HG03469 (cell line): Measurements from ENCODE around the gene GCSAML.

Source experiments
- ATAC-seq: cut with Tn5 transposase; IDR thresholded peaks from one replicate; pipeline ENCODE4 v1.9.1; 2021; ENCODE audit warnings: mild to moderate bottlenecking, moderate library complexity, moderate number of reproducible peaks; ENCODE audit not compliant: unreplicated experiment

Gene GCSAML

GRCh38 chr1:247562198-247562597 is 13.3 kb downstream of the GCSAML start:
- no peak for ATAC-seq

GRCh38 chr1:247574236-247574635 is 25.3 kb downstream of the GCSAML start:
- ATAC-seq = no peak

- no peak for ATAC-seq
Measured at GRCh38 chr1:247574664-247575063, 25.7 kb downstream of the GCSAML start.

- no peak for ATAC-seq
Measured at GRCh38 chr1:247576514-247576913, 27.6 kb downstream of the GCSAML start.

GRCh38 chr1:247578946-247579460 is 30.1 kb downstream of the GCSAML start:
- no peak for ATAC-seq

GRCh38 chr1:247588060-247588459 is 39.1 kb downstream of the GCSAML start, which contains the start of gene OR2G2:
Gene OR2G2, plus strand, starts transcription at chr1:247588360. Its CDS starts 0 bp downstream, at chr1:247588360.
- no peak for ATAC-seq

GRCh38 chr1:247605286-247605685 is 56.4 kb downstream of the GCSAML start, which contains the start of gene OR2G3:
Gene OR2G3, plus strand, starts transcription at chr1:247605586. Its CDS starts 0 bp downstream, at chr1:247605586.
- ATAC-seq = no peak

GRCh38 chr1:247613405-247613804 is 64.5 kb downstream of the GCSAML start:
- ATAC-seq = no peak

GRCh38 chr1:247614625-247615024 is 65.7 kb downstream of the GCSAML start:
- no peak for ATAC-seq
